Lower leg skin (tissue), 3 donors: ENCODE measurements around the gene FAM24B.

Source experiments
- POLR2A ChIP-seq, 2 donors: fragments of 450-650 bp; IDR thresholded peaks; one replicate each; pipeline ENCODE4 v1.6.1; 2016 to 2017; ENCODE audit warnings: antibody characterized with exemption in 2 of 2, mild to moderate bottlenecking in 1 of 2, moderate library complexity in 1 of 2
- TF ChIP-seq, protein P1 (sequence below), 3 donors: fragments of 450-650 bp; IDR thresholded peaks; one replicate each; pipeline ENCODE4 v1.5.1; 2016; ENCODE audit warnings: antibody characterized with exemption in 3 of 3, mild to moderate bottlenecking in 3 of 3, moderate library complexity in 2 of 3

DNA sequence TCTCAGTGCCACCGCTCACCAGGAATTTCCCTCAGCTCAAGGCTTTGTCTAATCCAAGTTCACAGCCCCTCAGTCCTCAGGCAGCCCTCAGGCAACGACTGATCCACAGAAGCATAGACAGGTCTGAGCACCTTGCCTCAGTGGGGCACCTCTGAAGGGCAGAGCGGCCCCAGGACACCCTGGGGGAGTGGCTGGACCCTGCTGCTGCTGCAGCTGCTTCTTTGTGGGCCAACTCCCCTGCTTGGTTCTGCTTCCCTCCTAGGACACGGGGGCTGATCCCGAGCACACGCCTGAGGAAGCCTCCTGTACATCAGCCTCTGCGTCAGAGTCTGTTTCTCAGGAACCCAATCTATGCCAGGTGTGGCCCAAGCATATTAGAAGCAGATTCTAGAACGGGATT is 49.9 kb downstream of the FAM24B start:
- no peak for TF ChIP-seq POLR2A (IDR thresholded peaks at IDR 0.05)
- TF ChIP-seq, protein P1, sequence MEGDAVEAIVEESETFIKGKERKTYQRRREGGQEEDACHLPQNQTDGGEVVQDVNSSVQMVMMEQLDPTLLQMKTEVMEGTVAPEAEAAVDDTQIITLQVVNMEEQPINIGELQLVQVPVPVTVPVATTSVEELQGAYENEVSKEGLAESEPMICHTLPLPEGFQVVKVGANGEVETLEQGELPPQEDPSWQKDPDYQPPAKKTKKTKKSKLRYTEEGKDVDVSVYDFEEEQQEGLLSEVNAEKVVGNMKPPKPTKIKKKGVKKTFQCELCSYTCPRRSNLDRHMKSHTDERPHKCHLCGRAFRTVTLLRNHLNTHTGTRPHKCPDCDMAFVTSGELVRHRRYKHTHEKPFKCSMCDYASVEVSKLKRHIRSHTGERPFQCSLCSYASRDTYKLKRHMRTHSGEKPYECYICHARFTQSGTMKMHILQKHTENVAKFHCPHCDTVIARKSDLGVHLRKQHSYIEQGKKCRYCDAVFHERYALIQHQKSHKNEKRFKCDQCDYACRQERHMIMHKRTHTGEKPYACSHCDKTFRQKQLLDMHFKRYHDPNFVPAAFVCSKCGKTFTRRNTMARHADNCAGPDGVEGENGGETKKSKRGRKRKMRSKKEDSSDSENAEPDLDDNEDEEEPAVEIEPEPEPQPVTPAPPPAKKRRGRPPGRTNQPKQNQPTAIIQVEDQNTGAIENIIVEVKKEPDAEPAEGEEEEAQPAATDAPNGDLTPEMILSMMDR (IDR thresholded peaks at IDR 0.05) = no peak
